ENCODE results near the gene ATG101.
A peak's percentile ranks its signal among the peaks of the same experiment; 100 is the strongest.
"Not testable (repeated sequence)": the region's sequence is repeated elsewhere in the genome, so short reads cannot be mapped to it uniquely, and the experiment has no call there.

Gene ATG101

DNA sequence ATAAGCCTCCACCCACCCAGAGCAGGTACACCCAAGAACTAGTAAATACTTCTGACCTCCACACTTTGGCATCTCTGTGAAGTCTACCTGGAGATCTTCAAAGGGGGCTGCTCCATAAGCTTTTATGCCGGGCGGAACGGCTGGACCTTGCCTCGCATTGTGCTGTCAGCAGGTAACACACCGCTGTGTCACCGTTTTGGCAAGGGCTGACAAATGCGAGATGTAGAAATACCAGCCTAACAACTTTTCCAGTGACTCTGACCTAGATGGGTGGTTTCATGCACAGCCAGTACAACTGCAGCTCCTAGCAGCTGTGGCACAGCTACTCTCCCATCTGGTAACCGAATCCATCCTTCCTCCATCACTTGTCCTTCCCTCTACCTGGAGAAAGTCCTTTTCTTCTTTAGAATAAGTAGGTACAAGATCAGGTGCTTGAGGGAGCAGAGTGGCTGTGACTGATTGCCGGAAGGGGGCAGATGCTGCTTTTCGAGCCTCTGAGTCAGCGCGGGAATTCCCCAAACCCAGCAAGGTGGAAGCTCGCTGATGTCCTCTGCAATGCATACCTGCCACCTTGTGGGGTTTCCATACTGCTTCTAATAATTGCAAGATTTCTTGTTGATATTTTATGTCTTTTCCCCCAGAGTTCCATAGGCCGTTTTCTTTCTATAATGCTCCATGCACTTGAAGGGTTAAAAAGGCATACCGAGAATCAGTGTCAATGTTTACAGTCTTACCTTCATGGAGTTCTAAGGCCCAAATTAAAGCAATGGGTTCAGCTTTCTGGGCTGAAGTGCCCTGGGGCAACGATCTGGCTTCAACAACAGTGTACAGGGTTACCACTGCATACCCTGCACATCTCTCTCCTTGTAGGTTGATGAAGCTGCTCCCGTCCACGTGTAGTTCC, 46.7 kb downstream of the ATG101 start:
- DNase-seq = peak; percentile 72

DNA sequence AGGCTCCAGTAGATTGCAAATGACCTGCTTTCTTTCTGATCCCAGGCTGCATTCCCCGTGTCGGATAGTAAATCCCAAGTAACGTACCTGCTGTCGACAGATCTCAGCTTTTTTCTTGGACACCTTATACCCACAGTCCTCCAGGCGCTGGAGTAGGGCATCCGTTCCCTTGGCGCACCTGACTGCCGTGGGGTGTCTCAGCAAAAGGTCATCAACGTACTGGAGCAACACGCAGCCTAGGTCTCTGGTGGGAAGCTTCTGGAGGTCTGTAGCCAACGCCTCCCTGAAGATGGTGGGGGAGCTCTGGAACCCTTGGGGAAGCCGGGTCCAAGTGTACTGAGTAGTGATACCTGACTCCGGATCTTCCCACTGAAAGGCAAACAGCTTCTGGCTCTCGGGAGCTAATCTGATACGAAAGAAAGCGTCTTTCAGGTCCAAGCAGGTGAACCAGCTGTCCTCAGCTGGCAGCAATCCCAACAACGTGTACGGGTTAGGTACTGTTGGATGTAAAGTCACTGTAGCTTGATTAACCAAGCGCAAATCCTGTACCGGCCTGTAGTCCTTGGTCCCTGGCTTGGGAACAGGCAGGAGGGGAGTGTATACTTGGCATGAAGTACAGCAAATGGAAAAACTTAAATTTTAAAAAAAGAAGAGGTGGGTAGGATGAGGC, 48.2 kb downstream of the ATG101 start:
- not testable (repeated sequence) for DNase-seq

DNA sequence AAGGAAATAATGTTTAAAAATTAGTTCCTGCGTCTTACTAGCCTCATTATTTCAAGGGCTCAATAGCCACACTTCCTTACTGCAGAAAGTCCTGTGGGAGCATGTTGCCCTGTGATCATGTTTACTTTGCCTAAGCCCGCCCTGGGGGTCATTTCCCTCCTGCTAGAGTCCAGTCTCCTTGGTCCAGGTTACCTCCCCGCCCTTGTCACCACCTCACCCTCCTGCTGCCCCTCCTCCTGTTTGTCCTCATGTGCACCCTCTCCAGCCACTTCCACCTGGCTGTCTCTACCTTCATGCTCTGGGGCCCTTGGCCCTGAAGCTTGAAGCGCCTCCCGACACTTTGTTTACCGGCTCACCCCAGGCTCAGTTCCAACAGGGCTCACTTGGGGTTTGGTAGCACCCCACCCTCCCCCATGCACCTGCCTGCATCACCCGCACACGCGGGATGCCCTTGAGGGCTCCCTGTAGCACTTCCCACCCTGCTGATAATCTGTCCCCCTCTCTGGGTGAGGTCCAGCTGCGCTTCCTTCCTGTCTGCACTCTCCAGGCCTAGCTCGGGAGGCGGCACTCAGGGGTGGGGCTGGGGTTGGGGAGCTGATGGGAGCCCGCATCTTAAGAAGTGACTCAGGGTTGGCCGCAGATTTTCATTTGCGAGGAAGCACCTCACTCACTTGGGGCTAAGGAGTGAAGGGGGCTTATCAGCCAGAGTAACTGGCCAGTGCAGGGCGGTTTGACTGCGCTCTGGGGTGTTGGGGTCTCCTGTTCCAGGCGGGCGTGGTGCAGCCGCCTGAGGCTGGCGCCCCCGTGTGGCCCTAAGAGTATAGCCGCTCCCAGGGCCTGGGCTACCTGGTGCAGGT, 49.8 kb downstream of the ATG101 start:
- DNase-seq = peak; percentile 43

DNA sequence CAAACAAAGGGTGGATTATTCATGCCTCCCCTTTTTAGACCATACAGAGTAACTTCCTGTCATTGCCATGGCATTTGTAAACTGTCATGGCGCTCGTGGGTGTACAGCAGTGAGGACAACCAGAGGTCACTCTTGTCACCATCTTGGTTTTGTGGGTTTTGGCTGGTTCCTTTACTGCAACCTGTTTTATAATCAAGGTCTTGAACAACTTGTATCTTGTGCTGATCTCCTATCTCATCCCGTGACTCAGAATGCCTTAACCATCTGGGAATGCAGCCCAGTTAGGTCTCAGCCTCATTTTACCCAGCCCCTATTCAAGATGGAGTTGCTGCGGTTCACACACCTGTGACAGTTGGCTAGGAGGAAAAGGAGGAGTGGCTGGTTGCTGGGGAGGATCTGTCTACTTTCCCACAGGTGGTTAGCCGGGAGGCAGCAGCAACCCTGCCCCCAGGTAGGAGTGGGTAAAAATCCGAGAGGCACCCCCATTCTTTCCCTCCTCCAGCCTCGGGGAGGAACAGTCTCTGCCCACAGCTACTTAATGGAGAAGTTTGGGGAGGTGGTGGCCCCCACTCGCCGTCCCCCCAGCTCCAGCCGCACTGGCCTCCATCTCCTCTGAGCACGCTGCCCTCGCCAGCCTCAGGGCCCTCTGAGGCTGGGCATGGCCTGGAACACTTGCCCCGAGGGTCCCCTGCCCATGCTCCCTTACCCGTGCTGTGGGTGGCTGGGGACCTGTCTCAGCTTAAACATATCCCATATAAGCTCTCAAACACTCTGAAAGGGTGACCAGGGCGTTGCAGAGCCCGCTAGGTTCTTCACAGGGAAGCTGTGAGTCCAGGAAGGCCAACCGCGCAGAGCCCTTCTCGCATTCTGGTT, 51.4 kb downstream of the ATG101 start:
- DNase-seq = no peak

DNA sequence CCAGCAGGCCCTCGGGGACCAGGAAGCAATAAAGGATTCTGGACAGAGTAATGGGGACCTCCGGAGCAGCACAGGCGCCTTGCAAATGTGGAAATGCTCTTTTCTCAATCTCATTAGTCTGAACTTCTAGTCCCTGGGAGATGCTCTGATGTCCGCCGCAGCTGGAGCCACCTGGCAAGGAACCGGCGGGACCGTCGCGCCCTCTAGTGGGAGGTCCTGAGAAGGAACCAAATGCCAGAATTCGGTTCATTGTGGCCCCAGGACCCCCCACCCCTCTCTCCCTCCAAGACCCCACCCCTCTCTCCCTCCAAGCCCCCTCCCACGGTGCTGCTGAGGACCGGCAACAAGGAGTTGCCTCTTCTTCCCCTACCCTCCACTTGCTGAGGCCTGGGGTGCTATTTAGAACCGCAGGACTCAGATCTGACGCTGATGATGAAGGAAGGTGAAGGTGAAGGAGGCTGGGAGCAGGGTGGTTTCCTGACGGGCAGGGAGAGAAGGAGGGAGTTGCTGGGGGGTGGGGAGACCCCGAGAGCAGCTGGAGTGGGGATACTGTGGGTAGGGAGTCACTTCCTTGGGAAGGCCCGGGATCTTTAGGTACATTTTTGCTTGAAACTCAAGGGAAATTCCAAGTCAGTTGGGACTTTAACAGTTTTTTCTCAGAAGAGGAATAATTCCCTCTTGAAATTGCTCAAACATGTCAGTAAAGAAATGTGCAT, 52.2 kb downstream of the ATG101 start:
- peak; percentile 60 for DNase-seq

DNA sequence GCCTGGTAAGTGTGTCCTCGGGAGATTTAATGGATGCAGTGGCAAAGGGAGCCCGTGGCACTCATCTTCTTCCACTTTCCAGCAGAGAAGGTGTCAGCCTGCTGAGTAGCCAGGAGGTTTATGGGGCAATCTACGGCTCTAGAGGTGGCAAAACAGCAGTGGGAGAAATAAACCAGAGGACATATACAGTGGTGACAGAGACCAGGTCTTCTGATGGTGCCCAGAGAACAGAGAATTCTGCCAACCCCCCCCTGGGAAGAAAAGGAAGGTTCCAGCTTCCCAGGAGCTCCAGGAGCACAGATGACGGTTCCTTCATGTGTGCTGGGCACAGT, 52.7 kb downstream of the ATG101 start:
- no peak for DNase-seq

DNA sequence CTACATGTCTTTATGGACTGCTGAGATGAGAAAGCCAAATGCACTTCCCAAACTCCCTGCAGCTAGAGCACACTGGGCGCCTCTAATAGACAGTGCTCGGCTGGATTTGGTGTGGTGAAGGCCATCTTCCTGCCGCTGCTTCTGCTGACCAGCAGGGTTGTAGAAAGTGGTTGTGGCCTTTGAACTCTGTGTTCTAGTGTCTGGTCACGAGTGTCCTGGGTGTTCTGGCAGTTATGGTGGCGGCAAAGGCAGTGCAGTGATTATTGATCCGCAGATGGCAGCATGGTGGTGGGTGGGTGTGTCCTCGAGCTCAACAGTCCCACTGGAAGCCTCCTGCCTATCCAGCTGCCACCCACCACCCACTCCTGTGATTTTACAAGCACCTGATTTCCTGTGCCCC, 53.1 kb downstream of the ATG101 start:
- no peak for DNase-seq

DNA sequence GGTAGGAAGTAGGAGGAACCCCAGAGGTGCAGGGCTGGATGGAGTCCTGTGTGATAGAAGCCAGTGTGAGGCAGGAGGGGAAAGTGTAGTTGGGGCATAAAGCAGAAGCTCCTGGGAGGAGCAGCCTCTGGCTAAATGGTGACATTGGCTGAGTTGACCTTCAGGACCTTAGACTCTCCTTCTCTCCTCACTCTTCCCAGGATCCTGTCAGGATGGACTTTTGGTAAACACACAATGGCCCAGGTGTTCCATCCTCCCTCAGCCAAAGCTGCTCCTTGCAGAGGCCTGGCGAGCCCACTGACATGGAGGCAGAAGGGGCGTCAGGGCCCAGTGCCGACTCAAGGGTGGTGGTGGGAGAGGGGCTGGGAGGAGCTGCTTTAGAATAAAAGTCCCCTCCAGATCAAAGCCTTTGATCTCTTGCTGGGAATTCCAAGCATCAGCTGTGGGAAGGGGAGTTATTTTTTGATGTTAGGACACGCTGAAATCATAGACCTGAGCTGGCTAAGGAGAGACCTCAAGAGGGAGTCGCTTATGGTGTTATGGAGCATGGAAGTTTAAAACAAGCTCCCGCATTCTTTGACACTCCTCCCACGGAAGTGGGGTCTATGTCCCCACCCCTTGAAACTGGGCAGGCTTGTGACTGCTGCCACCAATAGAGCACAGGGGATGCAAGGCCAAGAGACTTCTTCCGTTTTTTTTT, 53.9 kb downstream of the ATG101 start:
- DNase-seq = no peak

DNA sequence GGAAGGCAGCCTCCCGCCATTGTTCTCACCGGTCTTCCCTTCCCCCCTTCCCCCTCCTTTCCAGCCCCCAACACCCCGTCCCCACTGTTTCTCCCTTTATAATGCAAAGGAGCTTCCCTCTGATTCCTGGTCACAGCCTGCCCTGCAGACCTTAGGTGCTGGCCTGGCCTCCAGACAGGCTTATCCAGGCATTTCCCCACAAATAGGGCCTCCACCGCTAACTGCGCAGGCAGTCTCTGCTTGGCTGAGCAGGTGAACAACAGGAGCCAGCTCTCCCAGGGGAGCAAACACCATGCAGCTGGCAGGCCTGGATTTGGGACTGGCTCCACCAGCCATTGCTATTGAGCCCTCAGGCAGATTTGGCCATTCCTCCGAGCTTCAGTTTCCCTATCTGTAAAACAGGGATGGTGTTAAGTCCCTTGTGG, 55.7 kb downstream of the ATG101 start:
- DNase-seq = no peak

DNA sequence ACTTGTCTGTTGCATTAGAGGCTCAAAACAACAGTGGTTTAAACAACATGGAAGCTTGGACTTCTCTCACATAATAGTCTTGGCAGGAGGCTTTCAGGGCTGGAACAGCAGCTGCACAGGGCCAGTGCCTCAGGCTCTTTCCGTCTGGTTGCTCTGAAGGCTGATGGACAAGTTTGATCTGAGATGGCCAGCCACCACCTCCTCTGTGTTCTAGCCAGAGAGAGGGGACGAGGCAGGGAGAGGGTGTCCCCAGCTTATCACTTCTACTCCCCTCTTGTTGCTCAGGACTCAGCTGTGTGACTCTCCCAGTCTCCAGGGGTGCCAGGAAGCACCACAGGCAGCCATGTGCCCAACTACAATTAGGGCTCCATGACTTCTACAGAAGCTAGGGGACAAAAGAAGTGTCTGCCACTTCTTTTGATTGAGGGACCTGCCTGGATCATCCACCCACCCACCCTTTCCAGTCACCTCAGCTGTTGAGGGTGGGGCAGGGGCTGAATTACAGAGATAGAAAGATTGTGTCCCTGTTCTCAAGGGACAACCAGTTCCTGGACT, 56.3 kb downstream of the ATG101 start:
- no peak for DNase-seq

Measured in activated CD4-positive, alpha-beta T cell treated with anti-CD3 and anti-CD28 coated beads, Interleukin-2, amount 50 U/mL, for 16 hours (primary cell).